T-cell (primary cell): ENCODE measurements around the gene ADARB2. TPM values are rescaled to one million over a fixed set of nuclear protein-coding genes. Genes with fewer than 3 reads are reported as not detected.
"Not testable (repeated sequence)": the region's sequence is repeated elsewhere in the genome, so short reads cannot be mapped to it uniquely, and the experiment has no call there.

Source experiments
- ATAC-seq, 4 experiments: fragments of 200-7000 bp in 3 of 4; fragments of 150-1000 bp in 1 of 4; cut with Tn5 transposase; replicated peaks in 1 of 4; 1 replicate in 3 of 4; 2 replicates in 1 of 4; pipeline ENCODE4 v1.10.0; 2021; ENCODE audit warnings: moderate library complexity in 3 of 4, mild to moderate bottlenecking in 2 of 4, moderate number of reproducible peaks in 1 of 4
- CTCF ChIA-PET, 2 donors: fragments of 300-600 bp; sonication (Branson Sonifier 250); formaldehyde crosslinking; loops; one replicate each; lab custom pipeline; 2022; ENCODE audit warnings: antibody characterized with exemption in 2 of 2; lab: Charles Lee
- POLR2A ChIA-PET, 2 donors: fragments of 300-600 bp; sonication (Branson Sonifier 250); formaldehyde crosslinking; loops; one replicate each; lab custom pipeline; 2022; ENCODE audit warnings: antibody characterized with exemption in 2 of 2; lab: Charles Lee
- DNase-seq, 35 experiments: peaks; one replicate each; pipeline versions ENCODE4 v3.0.0 to v3.0.0-alpha.2; 2013 to 2023
- H3K27ac ChIP-seq: one replicate; pipeline ENCODE4 v1.5.1; 2013; ENCODE audit warnings: low read length
- H3K27me3 ChIP-seq, 2 experiments: replicated peaks in 1 of 2; 1 replicate in 1 of 2; 2 replicates in 1 of 2; pipeline versions ENCODE4 v1.6.1 to v1.7.0; 2013; ENCODE audit warnings: low read length in 1 of 2, mixed read lengths in 1 of 2; ENCODE audit not compliant: control insufficient read depth in 2 of 2, insufficient read depth in 2 of 2; ENCODE audit errors: extremely low read depth in 1 of 2
- H3K36me3 ChIP-seq, 2 donors: 1 replicate in 1 of 2; 2 replicates in 1 of 2; pipeline versions ENCODE4 v1.6.1 to v1.7.0; 2013; ENCODE audit warnings: low read length in 1 of 2; ENCODE audit not compliant: control insufficient read depth in 2 of 2, insufficient read depth in 1 of 2; ENCODE audit errors: extremely low read depth in 1 of 2
- H3K4me1 ChIP-seq, 2 experiments: 1 replicate in 1 of 2; 2 replicates in 1 of 2; pipeline versions ENCODE4 v1.6.1 to v1.7.0; 2013; ENCODE audit warnings: low read length in 2 of 2, mixed read lengths in 1 of 2; ENCODE audit not compliant: insufficient read depth in 2 of 2, control insufficient read depth in 1 of 2; ENCODE audit errors: extremely low read depth in 1 of 2
- H3K4me3 ChIP-seq, 2 donors: 1 replicate in 1 of 2; 2 replicates in 1 of 2; pipeline versions ENCODE4 v1.5.1 to v1.7.0; 2013; ENCODE audit warnings: mild to moderate bottlenecking in 2 of 2, low read length in 1 of 2, moderate library complexity in 1 of 2; ENCODE audit not compliant: control insufficient read depth in 1 of 2; ENCODE audit errors: extremely low read depth in 1 of 2
- H3K9me3 ChIP-seq: 2 replicates; pipeline ENCODE4 v1.7.0; 2013
- H3K27ac Mint-ChIP-seq, 2 donors: one replicate each; pipeline ENCODE4 v1.8.0; 2020 to 2021; ENCODE audit warnings: mild to moderate bottlenecking in 2 of 2, mixed read lengths in 2 of 2
- H3K27me3 Mint-ChIP-seq, 2 donors: one replicate each; pipeline ENCODE4 v1.8.0; 2021 to 2022; ENCODE audit warnings: mixed read lengths in 2 of 2
- H3K36me3 Mint-ChIP-seq: one replicate; pipeline ENCODE4 v1.8.0; 2021; ENCODE audit warnings: mixed read lengths
- H3K4me1 Mint-ChIP-seq, 3 donors: one replicate each; pipeline ENCODE4 v1.8.0; 2020 to 2022; ENCODE audit warnings: mixed read lengths in 3 of 3, mild to moderate bottlenecking in 1 of 3
- H3K4me3 Mint-ChIP-seq, 3 donors: one replicate each; pipeline ENCODE4 v1.8.0; 2020 to 2022; ENCODE audit warnings: mild to moderate bottlenecking in 3 of 3, mixed read lengths in 3 of 3, moderate library complexity in 3 of 3
- H3K9me3 Mint-ChIP-seq, 3 donors: one replicate each; pipeline ENCODE4 v1.8.0; 2020 to 2022; ENCODE audit warnings: mixed read lengths in 3 of 3
- WGBS: methylation state at CpG from one replicate; pipeline ENCODE4 v1.1.5; 2013; ENCODE audit warnings: missing lambda C conversion rate; ENCODE audit not compliant: insufficient coverage; 5-methylcytosine and 5-hydroxymethylcytosine counted together
- total RNA-seq, 35 experiments: library from RNA in 6 of 35; stranded (reverse) in 6 of 35; fragments of 120-200 nt in 1 of 35; gene quantifications; one replicate each; pipeline versions ENCODE4 v1.2.1 to v1.2.4 and lab custom pipeline; 2013 to 2026

ADARB2 gene
- total RNA-seq, 5 donors from 2014 or later (not counting 1 experiment from before 2014, with no cell fraction given), result 0.07 to 4.0 (median 0.41) TPM

GRCh38 chr10:1326514-1326913 lies 410.8 kb downstream of the ADARB2 start:
- H3K27ac ChIP-seq, POLR2A ChIA-PET, H3K36me3 Mint-ChIP-seq, H3K9me3 Mint-ChIP-seq, CTCF ChIA-PET, DNase-seq, H3K4me1 ChIP-seq, ATAC-seq, H3K9me3 ChIP-seq, H3K36me3 ChIP-seq, H3K27ac Mint-ChIP-seq: not testable (repeated sequence)
- Histone ChIP-seq H3K27me3 (peaks cover 0 to 15% of the 10 kb centered on the region in 2 experiments), H3K4me3 (peak overlapping the region in 1 of 2 donors; percentile 29)
- Mint-ChIP-seq H3K4me1 (peaks cover 0 to 11% (median 4%) of the 10 kb centered on the region in 3 donors), H3K4me3 (peak overlapping the region in 1 of 3 donors; percentile 35), H3K27me3 (peaks cover 15 to 22% of the 10 kb centered on the region in 2 donors)
- WGBS, result 97% methylated on average over 9 of the region's 20 CpGs

DNA sequence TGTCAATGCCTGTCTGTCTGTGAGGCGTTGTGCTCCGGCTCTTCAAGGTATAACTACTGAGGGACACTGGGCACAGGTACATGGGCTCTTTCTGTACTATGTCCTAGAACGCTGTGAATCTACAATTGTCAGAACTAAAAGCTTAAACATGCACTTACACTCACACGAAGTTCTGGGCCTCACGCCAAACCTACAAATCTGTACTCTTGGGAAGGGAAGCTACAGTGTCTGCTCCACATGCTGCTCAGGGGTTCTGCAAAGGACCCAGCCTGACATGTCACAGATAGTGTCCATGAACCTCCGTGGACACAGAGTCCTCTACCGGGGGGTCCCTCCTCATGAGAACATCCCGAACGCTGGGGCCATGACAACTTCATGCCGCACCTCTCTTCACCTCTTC lies 412.4 kb downstream of the ADARB2 start:
- no peaks in the 10 kb centered on the region for H3K9me3 ChIP-seq
- H3K4me1 Mint-ChIP-seq, result peaks cover 0 to 11% (median 4%) of the 10 kb centered on the region in 3 donors
- ChIA-PET CTCF (no interaction called here), POLR2A (no interaction called here)
- H3K9me3 Mint-ChIP-seq, result peaks cover 0 to 6% (median 0%) of the 10 kb centered on the region in 3 donors
- H3K36me3 ChIP-seq, result no peaks in the 10 kb centered on the region
- no peak for DNase-seq
- peaks cover 0 to 20% of the 10 kb centered on the region in 2 experiments for H3K27me3 ChIP-seq
- H3K4me3 ChIP-seq, result no peak overlapping the region
- peaks cover 16 to 24% of the 10 kb centered on the region in 2 donors for H3K27me3 Mint-ChIP-seq
- no peak overlapping the region for H3K27ac ChIP-seq
- no peak for ATAC-seq
- 85% methylated on average over 10 of the region's 10 CpGs for WGBS
- H3K27ac Mint-ChIP-seq, result no peak overlapping the region
- H3K4me3 Mint-ChIP-seq, result no peak overlapping the region
- no peaks in the 10 kb centered on the region for H3K4me1 ChIP-seq
- H3K36me3 Mint-ChIP-seq, result no peaks in the 10 kb centered on the region

GRCh38 chr10:1323951-1324350 lies 413.4 kb downstream of the ADARB2 start:
- Histone ChIP-seq H3K27me3 (peaks cover 0 to 15% of the 10 kb centered on the region in 2 experiments), H3K4me3 (no peak overlapping the region), H3K4me1 (no peaks in the 10 kb centered on the region), H3K27ac (no peak overlapping the region), H3K36me3 (no peaks in the 10 kb centered on the region), H3K9me3 (no peaks in the 10 kb centered on the region)
- ATAC-seq (no peak), DNase-seq (no peak)
- H3K36me3 Mint-ChIP-seq, result no peaks in the 10 kb centered on the region
- H3K4me3 Mint-ChIP-seq, result no peak overlapping the region
- H3K4me1 Mint-ChIP-seq, result peaks cover 0 to 11% (median 4%) of the 10 kb centered on the region in 3 donors
- ChIA-PET CTCF (no interaction called here), POLR2A (no interaction called here)
- H3K27me3 Mint-ChIP-seq, result peaks cover 16 to 20% of the 10 kb centered on the region in 2 donors
- WGBS, result no CpG with 5 or more reads among the region's 6 CpGs
- no peak overlapping the region for H3K27ac Mint-ChIP-seq
- peaks cover 0 to 6% (median 0%) of the 10 kb centered on the region in 3 donors for H3K9me3 Mint-ChIP-seq

DNA sequence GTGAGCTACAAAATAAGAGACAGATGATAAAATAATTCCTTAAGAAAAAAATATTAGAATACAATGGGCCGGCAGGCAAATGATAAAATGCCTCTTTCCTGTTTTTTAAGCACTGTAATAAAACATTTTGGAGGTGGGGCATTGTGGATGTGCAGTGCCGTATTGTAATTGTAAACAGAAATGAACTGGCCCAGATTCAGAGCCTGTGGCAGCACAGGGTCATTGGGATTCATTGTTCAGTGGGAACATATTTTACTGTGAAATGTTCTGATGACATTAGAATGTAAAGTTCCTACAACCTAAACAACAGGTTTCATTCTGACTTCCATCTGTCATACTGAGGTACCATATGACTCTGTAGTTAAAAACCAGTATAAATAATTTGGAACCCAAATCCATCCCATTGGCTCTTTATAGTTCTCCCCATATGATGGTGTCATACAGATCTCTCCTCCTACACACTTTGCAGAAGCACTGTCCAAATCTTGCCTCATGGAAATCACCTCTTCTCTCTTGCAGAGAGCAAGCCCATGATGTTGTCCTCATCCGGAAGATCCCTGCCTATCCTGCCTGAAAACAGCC lies 416.5 kb downstream of the ADARB2 start:
- H3K9me3 Mint-ChIP-seq, result peaks cover 0 to 3% (median 0%) of the 10 kb centered on the region in 3 donors
- no peak overlapping the region for H3K27ac Mint-ChIP-seq
- no peak for ATAC-seq
- ChIA-PET CTCF (no interaction called here), POLR2A (no interaction called here)
- H3K36me3 ChIP-seq, result no peaks in the 10 kb centered on the region
- no peaks in the 10 kb centered on the region for H3K4me1 ChIP-seq
- H3K27ac ChIP-seq, result no peak overlapping the region
- peaks cover 16 to 20% of the 10 kb centered on the region in 2 donors for H3K27me3 Mint-ChIP-seq
- 100% methylated on average over 2 of the region's 3 CpGs for WGBS
- no peak overlapping the region for H3K4me3 ChIP-seq
- H3K4me1 Mint-ChIP-seq, result peaks cover 0 to 5% (median 0%) of the 10 kb centered on the region in 3 donors
- no peak for DNase-seq
- no peaks in the 10 kb centered on the region for H3K36me3 Mint-ChIP-seq
- H3K27me3 ChIP-seq, result peaks cover 0 to 15% of the 10 kb centered on the region in 2 experiments
- H3K9me3 ChIP-seq, result no peaks in the 10 kb centered on the region
- no peak overlapping the region for H3K4me3 Mint-ChIP-seq

- H3K9me3 ChIP-seq, result no peaks in the 10 kb centered on the region
- Mint-ChIP-seq H3K27ac (no peak overlapping the region), H3K4me1 (no peaks in the 10 kb centered on the region), H3K36me3 (no peaks in the 10 kb centered on the region), H3K9me3 (no peaks in the 10 kb centered on the region), H3K27me3 (peaks cover 8 to 13% of the 10 kb centered on the region in 2 donors), H3K4me3 (no peak overlapping the region)
- no peak for DNase-seq
- H3K27ac ChIP-seq, result no peak overlapping the region
- no peak for ATAC-seq
- POLR2A ChIA-PET, result no interaction called here
- H3K4me1 ChIP-seq, result no peaks in the 10 kb centered on the region
- 75% methylated on average over 6 of the region's 8 CpGs for WGBS
- H3K36me3 ChIP-seq, result no peaks in the 10 kb centered on the region
- CTCF ChIA-PET, result no interaction called here
- H3K27me3 ChIP-seq, result peaks cover 0 to 31% of the 10 kb centered on the region in 2 experiments
- no peak overlapping the region for H3K4me3 ChIP-seq
Measured at GRCh38 chr10:1316809-1317143, 420.5 kb downstream of the ADARB2 start.

DNA sequence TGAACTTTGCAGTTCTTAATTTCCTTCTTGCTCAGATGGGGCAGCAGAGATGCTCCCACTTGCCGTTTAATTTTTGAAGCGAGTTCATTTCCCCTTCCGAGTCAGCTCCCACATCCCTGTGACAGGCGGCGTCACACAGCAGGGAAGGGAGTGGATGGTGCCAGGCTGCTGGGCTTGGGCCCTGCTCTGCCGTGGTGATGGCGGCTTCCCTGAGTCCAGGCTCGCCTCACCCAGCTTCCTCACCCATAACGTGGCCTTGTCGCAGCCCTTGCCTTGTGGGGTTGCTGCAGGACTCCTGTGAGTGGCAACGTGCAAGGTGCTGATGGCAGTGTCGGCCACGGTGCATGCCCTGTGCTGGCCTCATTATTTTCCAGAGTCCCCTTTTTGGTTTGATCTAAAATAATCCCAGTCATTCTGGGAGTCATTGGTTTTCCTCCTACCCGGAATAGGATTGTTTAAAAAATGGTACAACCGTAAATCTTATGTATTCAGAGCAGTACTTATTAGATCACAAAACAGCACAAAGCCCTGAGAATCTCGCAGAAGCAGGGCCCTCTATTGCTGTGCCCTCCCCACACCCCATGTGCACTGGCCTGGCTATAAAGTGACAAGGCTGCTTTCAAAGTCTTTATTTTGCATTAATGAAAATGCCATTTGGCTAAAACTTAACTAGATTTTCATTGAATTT lies 421.1 kb downstream of the ADARB2 start:
- H3K9me3 Mint-ChIP-seq, result no peaks in the 10 kb centered on the region
- DNase-seq, result no peak
- POLR2A ChIA-PET, result no interaction called here
- H3K27me3 Mint-ChIP-seq, result peaks cover 4 to 11% of the 10 kb centered on the region in 2 donors
- H3K4me3 Mint-ChIP-seq, result no peak overlapping the region
- no peak overlapping the region for H3K27ac ChIP-seq
- CTCF ChIA-PET, result no interaction called here
- H3K4me1 Mint-ChIP-seq, result no peaks in the 10 kb centered on the region
- 77% methylated on average over 12 of the region's 16 CpGs for WGBS
- no peak for ATAC-seq
- H3K36me3 Mint-ChIP-seq, result no peaks in the 10 kb centered on the region
- H3K4me1 ChIP-seq, result no peaks in the 10 kb centered on the region
- no peaks in the 10 kb centered on the region for H3K9me3 ChIP-seq
- H3K27ac Mint-ChIP-seq, result no peak overlapping the region
- H3K4me3 ChIP-seq, result no peak overlapping the region
- no peaks in the 10 kb centered on the region for H3K36me3 ChIP-seq
- H3K27me3 ChIP-seq, result peaks cover 0 to 28% of the 10 kb centered on the region in 2 experiments
